Mammary epithelial cell (primary cell): Measurements from ENCODE around the gene POU2F1.

Experiments
- EZH2 ChIP-seq: IDR thresholded peaks from 2 replicates; pipeline ENCODE4 v1.6.1; 2012; ENCODE audit warnings: low read length, inconsistent platforms, borderline replicate concordance
- TF ChIP-seq, protein P1 (sequence below), 2 donors: IDR thresholded peaks in 1 of 2; conservative IDR thresholded peaks in 1 of 2; 2 replicates each; pipeline ENCODE4 v1.5.1; 2011 to 2012; ENCODE audit warnings: inconsistent platforms in 2 of 2, low read length in 2 of 2, mild to moderate bottlenecking in 2 of 2, control low read depth in 1 of 2, low read depth in 1 of 2; ENCODE audit not compliant: insufficient read depth in 1 of 2; ENCODE audit errors: extremely low read depth in 1 of 2

DNA sequence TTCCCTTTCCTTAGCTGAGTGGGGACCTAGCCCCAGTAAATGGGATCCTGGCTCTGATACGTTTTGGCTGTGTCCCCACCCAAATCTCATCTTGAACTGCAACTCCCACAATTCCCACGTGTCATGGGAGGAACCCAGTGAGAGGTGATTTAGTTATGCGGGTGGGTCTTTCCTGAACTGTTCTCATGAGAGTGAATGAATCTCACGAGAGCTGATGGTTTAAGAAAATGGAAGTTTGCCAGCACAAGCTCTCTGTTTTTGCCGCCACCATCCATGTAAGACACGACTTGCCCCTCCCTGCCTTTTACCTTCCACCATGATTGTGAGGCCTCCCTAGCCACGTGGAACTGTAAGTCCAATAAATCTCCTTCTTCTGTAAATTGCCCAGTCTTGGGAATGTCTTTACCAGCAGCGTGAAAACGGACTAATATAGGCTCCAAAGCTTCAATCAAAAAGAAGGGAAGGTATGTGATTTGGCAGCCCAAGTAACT lies 29.9 kb upstream of the POU2F1 start:
- TF ChIP-seq, protein P1, sequence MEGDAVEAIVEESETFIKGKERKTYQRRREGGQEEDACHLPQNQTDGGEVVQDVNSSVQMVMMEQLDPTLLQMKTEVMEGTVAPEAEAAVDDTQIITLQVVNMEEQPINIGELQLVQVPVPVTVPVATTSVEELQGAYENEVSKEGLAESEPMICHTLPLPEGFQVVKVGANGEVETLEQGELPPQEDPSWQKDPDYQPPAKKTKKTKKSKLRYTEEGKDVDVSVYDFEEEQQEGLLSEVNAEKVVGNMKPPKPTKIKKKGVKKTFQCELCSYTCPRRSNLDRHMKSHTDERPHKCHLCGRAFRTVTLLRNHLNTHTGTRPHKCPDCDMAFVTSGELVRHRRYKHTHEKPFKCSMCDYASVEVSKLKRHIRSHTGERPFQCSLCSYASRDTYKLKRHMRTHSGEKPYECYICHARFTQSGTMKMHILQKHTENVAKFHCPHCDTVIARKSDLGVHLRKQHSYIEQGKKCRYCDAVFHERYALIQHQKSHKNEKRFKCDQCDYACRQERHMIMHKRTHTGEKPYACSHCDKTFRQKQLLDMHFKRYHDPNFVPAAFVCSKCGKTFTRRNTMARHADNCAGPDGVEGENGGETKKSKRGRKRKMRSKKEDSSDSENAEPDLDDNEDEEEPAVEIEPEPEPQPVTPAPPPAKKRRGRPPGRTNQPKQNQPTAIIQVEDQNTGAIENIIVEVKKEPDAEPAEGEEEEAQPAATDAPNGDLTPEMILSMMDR (conservative IDR thresholded peaks at IDR 0.05 in 1 of 2, IDR thresholded peaks at IDR 0.05 in 1 of 2; ENCODE audit: extremely low read depth in 1 of 2, insufficient read depth in 1 of 2, low read depth in 1 of 2, low read length in 2 of 2) = no peak
- TF ChIP-seq EZH2 = no peak
